NB4 (cell line): ENCODE results near the gene PFN1.

Source experiments
- MYC ChIP-seq: IDR thresholded peaks from 2 replicates; pipeline ENCODE4 v1.6.1; 2011; ENCODE audit warnings: low read depth, low read length
- POLR2A ChIP-seq: IDR thresholded peaks from 2 replicates; pipeline ENCODE4 v1.6.1; 2011; ENCODE audit warnings: mild to moderate bottlenecking; ENCODE audit not compliant: insufficient read length; ENCODE audit errors: extremely low read depth
- TF ChIP-seq, protein P1 (sequence below): IDR thresholded peaks from one replicate; pipeline ENCODE4 v1.5.1; 2012; ENCODE audit warnings: low read depth, low read length

DNA sequence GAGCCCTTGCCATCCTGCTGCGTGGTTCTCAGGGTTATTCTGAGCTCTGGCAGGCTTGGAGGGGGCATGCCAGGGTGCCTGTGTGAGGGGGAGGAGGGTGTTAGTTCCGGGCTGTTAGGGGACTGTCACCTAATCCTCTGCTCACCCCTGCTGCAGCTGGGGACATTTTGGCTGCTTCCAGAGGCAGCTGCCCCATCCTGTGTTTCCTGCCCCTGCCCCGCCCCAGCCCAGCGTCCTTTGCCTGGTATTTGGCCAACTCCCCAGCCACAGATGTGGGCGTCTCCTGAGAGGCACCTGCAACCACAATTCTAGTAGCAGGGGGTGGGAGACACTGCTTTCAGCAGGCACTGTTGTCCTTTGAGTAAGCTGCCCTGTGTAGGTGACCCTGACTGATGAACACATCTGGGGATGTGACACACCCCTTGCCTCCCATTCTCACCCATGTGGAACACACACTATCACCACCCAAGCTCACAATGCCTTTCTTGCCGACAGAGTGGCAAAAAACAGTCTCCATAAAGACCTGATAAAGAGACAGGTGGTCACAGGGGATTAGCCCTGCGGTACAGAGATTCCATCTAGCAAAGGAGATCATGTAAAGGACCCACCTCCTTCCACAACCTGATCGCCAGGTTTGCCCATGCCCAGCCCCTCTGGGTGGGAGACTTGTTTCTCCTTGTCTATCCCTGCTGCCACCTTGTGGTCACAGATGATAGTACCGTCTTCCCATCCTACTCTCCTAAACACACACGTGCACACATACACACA, 45.1 kb downstream of the PFN1 start, which contains the start of gene CHRNE:
- no peak for TF ChIP-seq POLR2A
- no peak for TF ChIP-seq MYC
- TF ChIP-seq, protein P1, sequence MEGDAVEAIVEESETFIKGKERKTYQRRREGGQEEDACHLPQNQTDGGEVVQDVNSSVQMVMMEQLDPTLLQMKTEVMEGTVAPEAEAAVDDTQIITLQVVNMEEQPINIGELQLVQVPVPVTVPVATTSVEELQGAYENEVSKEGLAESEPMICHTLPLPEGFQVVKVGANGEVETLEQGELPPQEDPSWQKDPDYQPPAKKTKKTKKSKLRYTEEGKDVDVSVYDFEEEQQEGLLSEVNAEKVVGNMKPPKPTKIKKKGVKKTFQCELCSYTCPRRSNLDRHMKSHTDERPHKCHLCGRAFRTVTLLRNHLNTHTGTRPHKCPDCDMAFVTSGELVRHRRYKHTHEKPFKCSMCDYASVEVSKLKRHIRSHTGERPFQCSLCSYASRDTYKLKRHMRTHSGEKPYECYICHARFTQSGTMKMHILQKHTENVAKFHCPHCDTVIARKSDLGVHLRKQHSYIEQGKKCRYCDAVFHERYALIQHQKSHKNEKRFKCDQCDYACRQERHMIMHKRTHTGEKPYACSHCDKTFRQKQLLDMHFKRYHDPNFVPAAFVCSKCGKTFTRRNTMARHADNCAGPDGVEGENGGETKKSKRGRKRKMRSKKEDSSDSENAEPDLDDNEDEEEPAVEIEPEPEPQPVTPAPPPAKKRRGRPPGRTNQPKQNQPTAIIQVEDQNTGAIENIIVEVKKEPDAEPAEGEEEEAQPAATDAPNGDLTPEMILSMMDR, result peak; percentile 62
